IMR-90 (cell line): ENCODE results near the gene MYH9. TPM values are rescaled to one million over a fixed set of nuclear protein-coding genes. Genes with fewer than 3 reads are reported as not detected.

Experiments used
- ATAC-seq: fragments of 200-7000 bp; cut with Tn5 transposase; 2 replicates; pipeline ENCODE4 v1.9.1; 2020; ENCODE audit warnings: low read depth, mild to moderate bottlenecking, moderate library complexity
- BruUV-seq: library from RNA; stranded (reverse); fragments of 400-500 nt; replicated peaks from 2 replicates; lab custom pipeline; 2021; lab: Mats Ljungman, UMichigan
- CTCF ChIA-PET: fragments of 300-600 bp; formaldehyde crosslinking; extraction: SDS; loops from one replicate; lab custom pipeline; 2021; ENCODE audit warnings: antibody characterized with exemption; lab: Yijun Ruan, JAX
- POLR2A ChIA-PET: fragments of 300-600 bp; sonication (Branson Sonifier 250); formaldehyde crosslinking; loops from one replicate; lab custom pipeline; 2022; ENCODE audit warnings: antibody characterized with exemption; ENCODE audit not compliant: unreplicated experiment; lab: Charles Lee
- DNase-seq: peaks from one replicate; pipeline ENCODE4 v3.0.0; 2013
- H2AFZ ChIP-seq: replicated peaks from 2 replicates; pipeline ENCODE3; 2013; ENCODE audit warnings: low read length, mild to moderate bottlenecking; ENCODE audit not compliant: poor library complexity
- H2AK5ac ChIP-seq: 2 replicates; pipeline ENCODE4 v1.6.1; 2013; ENCODE audit warnings: low read depth, low read length, inconsistent platforms
- H2AK9ac ChIP-seq: replicated peaks from 2 replicates; pipeline ENCODE3; 2013; ENCODE audit warnings: mild to moderate bottlenecking, low read depth, low read length, moderate library complexity; ENCODE audit not compliant: poor library complexity
- H2BK120ac ChIP-seq: 2 replicates; pipeline ENCODE4 v1.6.1; 2013; ENCODE audit warnings: low read depth, low read length, inconsistent platforms
- H2BK15ac ChIP-seq: 3 replicates; pipeline ENCODE4 v1.6.1; 2013; ENCODE audit warnings: low read depth, low read length, inconsistent platforms
- H2BK20ac ChIP-seq: 2 replicates; pipeline ENCODE4 v1.6.1; 2013; ENCODE audit warnings: low read depth, mild to moderate bottlenecking, inconsistent platforms, low read length, moderate library complexity
- H2BK5ac ChIP-seq: 2 replicates; pipeline ENCODE4 v1.6.1; 2013; ENCODE audit warnings: mild to moderate bottlenecking, low read depth, low read length, inconsistent platforms; ENCODE audit not compliant: poor library complexity, severe bottlenecking
- H3K14ac ChIP-seq: replicated peaks from 2 replicates; pipeline ENCODE4 v1.6.1; 2013; ENCODE audit warnings: low read depth, low read length, inconsistent platforms
- H3K18ac ChIP-seq: 2 replicates; pipeline ENCODE4 v1.6.1; 2013; ENCODE audit warnings: low read depth, low read length, control low read depth
- H3K23ac ChIP-seq: 2 replicates; pipeline ENCODE4 v1.6.1; 2013; ENCODE audit warnings: low read depth, low read length, inconsistent platforms
- H3K27ac ChIP-seq: 2 replicates; pipeline ENCODE4 v1.5.1; 2013; ENCODE audit warnings: mild to moderate bottlenecking, control low read depth, low read length; ENCODE audit not compliant: insufficient read depth
- H3K27me3 ChIP-seq: 2 replicates; pipeline ENCODE4 v1.6.1; 2013; ENCODE audit warnings: low read length; ENCODE audit not compliant: control insufficient read depth, insufficient read depth
- H3K36me3 ChIP-seq: 2 replicates; pipeline ENCODE4 v1.6.1; 2013; ENCODE audit warnings: low read length, mixed read lengths; ENCODE audit not compliant: control insufficient read depth, insufficient read depth
- H3K4ac ChIP-seq: 2 replicates; pipeline ENCODE4 v1.6.1; 2013; ENCODE audit warnings: low read depth, low read length, inconsistent platforms
- H3K4me1 ChIP-seq: 2 replicates; pipeline ENCODE4 v1.6.1; 2013; ENCODE audit warnings: low read length, mixed read lengths; ENCODE audit not compliant: control insufficient read depth, insufficient read depth
- H3K4me2 ChIP-seq: 2 replicates; pipeline ENCODE4 v1.6.1; 2013; ENCODE audit warnings: low read depth, mild to moderate bottlenecking, control low read depth, low read length, moderate library complexity
- H3K4me3 ChIP-seq: 2 replicates; pipeline ENCODE4 v1.5.1; 2013; ENCODE audit warnings: low read depth, mild to moderate bottlenecking, control low read depth, low read length, moderate library complexity; ENCODE audit not compliant: insufficient read depth
- H3K56ac ChIP-seq: 2 replicates; pipeline ENCODE4 v1.6.1; 2013; ENCODE audit warnings: low read length, inconsistent platforms; ENCODE audit not compliant: insufficient read depth; ENCODE audit errors: extremely low read depth
- H3K79me1 ChIP-seq, 2 experiments: 2 replicates each; pipeline ENCODE4 v1.6.1; 2013; ENCODE audit warnings: low read length in 2 of 2, inconsistent platforms in 1 of 2, low read depth in 1 of 2
- H3K9ac ChIP-seq: 2 replicates; pipeline ENCODE4 v1.6.1; 2013; ENCODE audit warnings: low read depth, low read length, control low read depth
- H3K9me1 ChIP-seq: 2 replicates; pipeline ENCODE4 v1.6.1; 2013; ENCODE audit warnings: low read length, inconsistent platforms; ENCODE audit not compliant: insufficient read depth
- H3K9me3 ChIP-seq: 2 replicates; pipeline ENCODE4 v1.6.1; 2013; ENCODE audit warnings: low read length; ENCODE audit not compliant: control insufficient read depth, insufficient read depth
- H4K20me1 ChIP-seq: 2 replicates; pipeline ENCODE4 v1.6.1; 2013; ENCODE audit warnings: low read length, inconsistent platforms; ENCODE audit not compliant: insufficient read depth
- H4K5ac ChIP-seq: 2 replicates; pipeline ENCODE4 v1.6.1; 2013; ENCODE audit warnings: mild to moderate bottlenecking, low read depth, low read length, control low read depth
- H4K8ac ChIP-seq, 2 experiments: 2 replicates each; pipeline ENCODE4 v1.6.1; 2013; ENCODE audit warnings: low read depth in 2 of 2, low read length in 2 of 2, control low read depth in 1 of 2, inconsistent platforms in 1 of 2
- H4K91ac ChIP-seq: 2 replicates; pipeline ENCODE4 v1.6.1; 2013; ENCODE audit warnings: low read depth, low read length, inconsistent platforms; ENCODE audit not compliant: insufficient read depth
- BHLHE40 ChIP-seq: fragments of 150-350 bp; IDR thresholded peaks from 2 replicates; pipeline ENCODE4 v1.6.1; 2016; ENCODE audit warnings: mild to moderate bottlenecking, low read depth, low read length
- CHD1 ChIP-seq: IDR thresholded peaks from 2 replicates; pipeline ENCODE4 v1.6.1; 2012; ENCODE audit warnings: low read depth, low read length, improper control_type of control experiment
- FOS ChIP-seq: fragments of 150-350 bp; IDR thresholded peaks from 2 replicates; pipeline ENCODE4 v1.6.1; 2016; ENCODE audit warnings: low read depth, low read length
- MAZ ChIP-seq: IDR thresholded peaks from 2 replicates; pipeline ENCODE4 v1.6.1; 2012; ENCODE audit warnings: low read depth, mild to moderate bottlenecking, low read length, improper control_type of control experiment, moderate library complexity, borderline replicate concordance
- MXI1 ChIP-seq: IDR thresholded peaks from 2 replicates; pipeline ENCODE4 v1.6.1; 2012; ENCODE audit warnings: low read depth, mild to moderate bottlenecking, low read length, moderate library complexity, borderline replicate concordance
- NFE2L2 ChIP-seq: fragments of 150-350 bp; IDR thresholded peaks from 2 replicates; pipeline ENCODE4 v1.6.1; 2016; ENCODE audit warnings: low read depth, mild to moderate bottlenecking, low read length
- POLR2A ChIP-seq: IDR thresholded peaks from 2 replicates; pipeline ENCODE4 v1.6.1; 2012; ENCODE audit warnings: mild to moderate bottlenecking, low read depth, low read length
- RCOR1 ChIP-seq: IDR thresholded peaks from 2 replicates; pipeline ENCODE4 v1.6.1; 2012; ENCODE audit warnings: mild to moderate bottlenecking, low read length, improper control_type of control experiment; ENCODE audit not compliant: insufficient replicate concordance
- SMC3 ChIP-seq: fragments of 150-350 bp; IDR thresholded peaks from 2 replicates; pipeline ENCODE4 v1.6.1; 2016; ENCODE audit warnings: low read depth, mild to moderate bottlenecking, antibody characterized with exemption, low read length, moderate library complexity
- WGBS, 2 experiments: methylation state at CpG; one replicate each; pipeline versions ENCODE4 v1.1.5 to v1.1.7; 2013; ENCODE audit warnings: missing lambda C conversion rate in 2 of 2; ENCODE audit not compliant: insufficient read length in 1 of 2; ENCODE audit errors: extremely low coverage in 2 of 2; 5-methylcytosine and 5-hydroxymethylcytosine counted together
- dilution Hi-C: fragments of 300-500 bp; cut with HindIII; formaldehyde crosslinking; loops from one replicate; pipeline ENCODE4 v1.14.3; 2018; ENCODE audit warnings: low sequenced_read_pairs; ENCODE audit not compliant: unreplicated experiment
- in situ Hi-C: fragments of 300-500 bp; cut with MboI; formaldehyde crosslinking; loops from 3 replicates; pipeline ENCODE4 v1.14.3; 2019; ENCODE audit warnings: low sequenced_read_pairs, inconsistent platforms, mixed read lengths
- intact Hi-C: fragments of 100-400 bp; cut with micrococcal nuclease; formaldehyde crosslinking; loops from 2 replicates; pipeline ENCODE4 v1.10.0; 2022
- polyA plus RNA-seq, 3 experiments: library from polyadenylated mRNA; depleted of rRNA; stranded (reverse); fragments of >200 nt; gene quantifications; 2 replicates each; pipeline ENCODE4 v1.2.3, GENCODE V29; 2012; ENCODE audit warnings: low replicate concordance in 1 of 3
- total RNA-seq: library from RNA; depleted of rRNA; stranded (reverse); fragments of >200 nt; gene quantifications from 2 replicates; pipeline ENCODE4 v1.2.3, GENCODE V29; 2012
- TF ChIP-seq, protein P1 (sequence below): conservative IDR thresholded peaks from 2 replicates; pipeline ENCODE4 v1.5.1; 2012; ENCODE audit warnings: mild to moderate bottlenecking, low read depth, low read length, improper control_type of control experiment

The MYH9 gene
- total and polyA plus RNA-seq, 2 of the 4 experiments (the other 2 are of a cell fraction), result 475 to 554 TPM

DNA sequence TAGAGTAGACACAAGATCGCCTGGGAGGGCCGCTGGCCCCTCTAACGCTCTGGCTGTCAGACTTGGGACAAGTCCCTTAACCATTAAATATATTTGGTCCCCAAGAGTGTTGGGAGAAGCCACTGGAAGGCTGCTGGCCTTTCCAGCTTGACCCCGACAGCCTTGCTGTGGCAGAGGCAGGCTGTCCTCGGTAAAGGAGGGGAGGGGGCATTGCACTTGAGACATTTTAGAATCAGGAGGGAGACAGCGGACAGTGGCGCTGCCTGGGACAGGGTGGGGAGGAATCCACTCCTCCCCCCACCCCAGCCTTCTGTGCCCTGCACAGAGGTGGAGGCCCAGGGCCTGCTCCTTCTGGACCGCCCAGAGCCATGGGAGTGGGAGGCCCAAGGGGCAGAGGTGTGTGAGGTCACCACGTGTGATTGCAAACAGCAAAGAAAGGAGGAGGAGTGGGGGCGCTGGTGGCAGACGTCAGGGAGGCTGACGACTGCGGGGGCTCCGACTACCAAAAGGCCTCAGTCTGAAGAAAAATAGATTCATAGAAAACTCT is 105.9 kb downstream of the MYH9 start:
- Histone ChIP-seq H3K18ac (no peak overlapping the region), H3K4me3 (no peak overlapping the region), H2BK120ac (no peak overlapping the region), H3K4me2 (no peak overlapping the region), H3K79me1 (peaks cover 31 to 60% of the 10 kb centered on the region in 2 experiments), H3K23ac (no peak overlapping the region), H4K8ac (no peak overlapping the region), H2AFZ (no peak overlapping the region), H3K27ac (no peak overlapping the region), H3K27me3 (no peaks in the 10 kb centered on the region), H3K14ac (no peak overlapping the region), H3K36me3 (peaks cover 73% of the 10 kb centered on the region), H3K9me1 (0 out of 2 replicates have a peak, but pooled peaks cover 3% of the 10 kb centered on the region), H2AK9ac (peak overlapping the region; percentile 71), H3K4ac (no peak overlapping the region), H4K5ac (no peak overlapping the region), H4K91ac (no peak overlapping the region), H2BK5ac (no peak overlapping the region), H2AK5ac (no peak overlapping the region), H4K20me1 (peaks cover 89% of the 10 kb centered on the region), H3K56ac (no peak overlapping the region), H2BK15ac (no peak overlapping the region), H3K4me1 (no peaks in the 10 kb centered on the region), H2BK20ac (no peak overlapping the region), H3K9ac (no peak overlapping the region), H3K9me3 (no peaks in the 10 kb centered on the region)
- intact Hi-C loops (no loop called here), in situ Hi-C loops (no loop called here), dilution Hi-C loops (no loop called here)
- ATAC-seq (no peak), DNase-seq (no peak)
- WGBS, 2 experiments, result 65% methylated on average over 3 of the region's 14 CpGs; no CpG with 5 or more reads in 1 of the 2 experiments
- ChIA-PET POLR2A (no interaction called here), CTCF (no interaction called here)
- TSS peak; percentile 95 for BruUV-seq
- TF ChIP-seq MAZ (no peak), MXI1 (no peak), FOS (no peak), RCOR1 (no peak), POLR2A (no peak), BHLHE40 (no peak), NFE2L2 (no peak), CHD1 (no peak), SMC3 (no peak)
- TF ChIP-seq, protein P1, sequence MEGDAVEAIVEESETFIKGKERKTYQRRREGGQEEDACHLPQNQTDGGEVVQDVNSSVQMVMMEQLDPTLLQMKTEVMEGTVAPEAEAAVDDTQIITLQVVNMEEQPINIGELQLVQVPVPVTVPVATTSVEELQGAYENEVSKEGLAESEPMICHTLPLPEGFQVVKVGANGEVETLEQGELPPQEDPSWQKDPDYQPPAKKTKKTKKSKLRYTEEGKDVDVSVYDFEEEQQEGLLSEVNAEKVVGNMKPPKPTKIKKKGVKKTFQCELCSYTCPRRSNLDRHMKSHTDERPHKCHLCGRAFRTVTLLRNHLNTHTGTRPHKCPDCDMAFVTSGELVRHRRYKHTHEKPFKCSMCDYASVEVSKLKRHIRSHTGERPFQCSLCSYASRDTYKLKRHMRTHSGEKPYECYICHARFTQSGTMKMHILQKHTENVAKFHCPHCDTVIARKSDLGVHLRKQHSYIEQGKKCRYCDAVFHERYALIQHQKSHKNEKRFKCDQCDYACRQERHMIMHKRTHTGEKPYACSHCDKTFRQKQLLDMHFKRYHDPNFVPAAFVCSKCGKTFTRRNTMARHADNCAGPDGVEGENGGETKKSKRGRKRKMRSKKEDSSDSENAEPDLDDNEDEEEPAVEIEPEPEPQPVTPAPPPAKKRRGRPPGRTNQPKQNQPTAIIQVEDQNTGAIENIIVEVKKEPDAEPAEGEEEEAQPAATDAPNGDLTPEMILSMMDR, result no peak
